ENCODE measurements around the gene HSPB8. TPM values are rescaled to one million over a fixed set of nuclear protein-coding genes. Genes with fewer than 3 reads are reported as not detected.

The HSPB8 gene
- total RNA-seq, 1 donor = not detected

GRCh38 chr12:119181202-119181601, 2.5 kb downstream of the HSPB8 start:
- no peaks in the 10 kb centered on the region for H3K4me1 ChIP-seq (ENCODE audit: insufficient read depth, low read length)
- no peak overlapping the region for H3K4me3 ChIP-seq (ENCODE audit: low read length)
- H3K9me3 ChIP-seq (ENCODE audit: low read depth, low read length) = no peaks in the 10 kb centered on the region
- H3K27me3 ChIP-seq (ENCODE audit: insufficient read depth, low read length) = no peaks in the 10 kb centered on the region

- Histone ChIP-seq H3K9me3 (ENCODE audit: low read depth, low read length) (no peaks in the 10 kb centered on the region), H3K4me1 (ENCODE audit: insufficient read depth, low read length) (no peaks in the 10 kb centered on the region), H3K4me3 (ENCODE audit: low read length) (no peak overlapping the region), H3K27me3 (ENCODE audit: insufficient read depth, low read length) (no peaks in the 10 kb centered on the region)
These were observed 3.2 kb downstream of the HSPB8 start for GRCh38 chr12:119181944-119182343.

DNA sequence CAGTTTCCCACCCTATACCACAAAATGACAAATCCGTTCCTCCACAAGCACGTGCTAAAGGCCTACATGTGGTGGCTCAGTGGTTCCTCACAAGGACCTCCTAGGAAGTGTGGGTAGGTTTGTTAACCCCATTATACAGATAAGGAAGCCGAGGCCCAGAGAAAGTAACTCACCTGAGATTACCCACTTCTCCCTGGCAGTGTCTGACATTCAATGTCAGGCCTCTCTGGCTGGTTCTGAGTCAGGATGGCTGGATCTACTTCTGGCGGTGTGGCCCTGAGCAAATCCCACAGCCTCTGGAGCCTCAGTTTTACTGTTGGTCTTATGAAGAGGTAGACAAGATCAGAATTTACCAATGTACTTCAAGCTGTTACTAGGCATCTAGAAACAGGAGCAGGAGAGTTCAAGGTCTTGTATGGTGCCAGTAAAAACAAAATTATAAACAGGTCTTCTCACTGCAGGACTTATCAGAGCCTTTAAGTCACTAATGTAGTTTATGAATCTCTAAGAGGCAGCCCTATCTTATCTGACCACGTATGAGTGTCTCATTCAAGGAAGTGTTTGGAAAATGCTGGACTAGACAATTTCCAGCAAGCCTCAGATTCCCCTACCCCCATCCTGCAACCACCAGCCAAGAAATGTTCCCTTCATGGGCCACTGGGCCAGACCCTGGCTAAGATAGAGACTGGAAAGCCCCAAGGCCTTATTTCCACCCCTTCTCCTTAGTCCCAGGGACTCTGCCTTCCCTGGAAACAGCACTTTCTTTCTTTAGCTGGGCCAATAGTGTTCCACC, 4.2 kb downstream of the HSPB8 start:
- no peaks in the 10 kb centered on the region for H3K27me3 ChIP-seq (ENCODE audit: insufficient read depth, low read length)
- H3K4me3 ChIP-seq (ENCODE audit: low read length) = no peak overlapping the region
- H3K4me1 ChIP-seq (ENCODE audit: insufficient read depth, low read length) = no peaks in the 10 kb centered on the region
- H3K9me3 ChIP-seq (ENCODE audit: low read depth, low read length) = no peaks in the 10 kb centered on the region

- Histone ChIP-seq H3K9me3 (ENCODE audit: low read depth, low read length) (no peaks in the 10 kb centered on the region), H3K27me3 (ENCODE audit: insufficient read depth, low read length) (no peaks in the 10 kb centered on the region), H3K4me3 (ENCODE audit: low read length) (no peak overlapping the region), H3K4me1 (ENCODE audit: insufficient read depth, low read length) (no peaks in the 10 kb centered on the region)
These were observed 5.4 kb downstream of the HSPB8 start for GRCh38 chr12:119183942-119184695.

DNA sequence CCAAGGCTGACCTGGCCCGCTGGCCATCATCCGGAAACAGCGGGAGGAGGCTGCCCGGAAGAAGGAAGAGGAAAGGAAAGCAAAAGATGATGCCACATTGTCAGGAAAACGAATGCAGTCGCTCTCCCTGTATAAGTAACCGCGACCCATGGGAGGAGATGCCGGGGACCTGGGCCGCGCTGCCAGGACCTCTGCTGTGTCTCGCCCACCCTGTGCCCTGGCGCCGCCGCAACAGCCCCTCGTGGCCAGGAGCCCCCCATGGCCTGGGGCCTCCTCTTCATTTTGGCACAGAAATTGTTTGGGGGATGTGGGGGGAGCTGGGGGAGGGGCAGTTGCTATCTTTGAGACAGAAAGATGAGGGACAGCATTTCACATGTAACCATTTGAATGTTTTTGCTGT, 16.5 kb downstream of the HSPB8 start:
- no peak overlapping the region for H3K4me3 ChIP-seq (ENCODE audit: low read length)
- no peaks in the 10 kb centered on the region for H3K9me3 ChIP-seq (ENCODE audit: low read depth, low read length)
- no peaks in the 10 kb centered on the region for H3K27me3 ChIP-seq (ENCODE audit: insufficient read depth, low read length)

DNA sequence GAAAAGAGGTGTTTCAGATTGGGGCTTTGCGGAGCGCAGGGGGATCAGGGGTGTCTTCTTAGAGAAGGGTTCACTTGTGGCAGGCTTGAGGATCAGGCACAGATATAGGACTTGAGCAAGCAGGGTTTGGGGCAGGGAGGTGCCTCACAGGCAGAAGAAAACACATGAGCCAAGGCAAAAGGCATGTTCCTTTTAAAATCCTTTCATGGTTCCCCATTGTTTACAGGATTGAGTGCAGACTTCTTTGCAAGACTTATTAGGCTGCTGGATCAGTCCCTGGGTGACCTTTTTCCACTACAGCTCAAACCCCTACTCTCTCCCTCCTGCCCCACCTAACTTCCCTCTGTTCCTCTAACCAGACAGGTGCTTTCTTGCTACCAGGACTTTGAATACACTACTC, 19.7 kb downstream of the HSPB8 start:
- no peaks in the 10 kb centered on the region for H3K27me3 ChIP-seq (ENCODE audit: insufficient read depth, low read length)
- no peaks in the 10 kb centered on the region for H3K9me3 ChIP-seq (ENCODE audit: low read depth, low read length)
- H3K4me1 ChIP-seq (ENCODE audit: insufficient read depth, low read length) = no peaks in the 10 kb centered on the region
- H3K4me3 ChIP-seq (ENCODE audit: low read length) = no peak overlapping the region

More for the DNA sequence above, 16.5 kb downstream of the HSPB8 start:
- no peaks in the 10 kb centered on the region for H3K4me1 ChIP-seq (ENCODE audit: insufficient read depth, low read length)

- Histone ChIP-seq H3K9me3 (ENCODE audit: low read depth, low read length) (no peaks in the 10 kb centered on the region), H3K27me3 (ENCODE audit: insufficient read depth, low read length) (no peaks in the 10 kb centered on the region), H3K4me1 (ENCODE audit: insufficient read depth, low read length) (no peaks in the 10 kb centered on the region), H3K4me3 (ENCODE audit: low read length) (no peak overlapping the region)
These were observed 21.9 kb downstream of the HSPB8 start for GRCh38 chr12:119200601-119201000.

DNA sequence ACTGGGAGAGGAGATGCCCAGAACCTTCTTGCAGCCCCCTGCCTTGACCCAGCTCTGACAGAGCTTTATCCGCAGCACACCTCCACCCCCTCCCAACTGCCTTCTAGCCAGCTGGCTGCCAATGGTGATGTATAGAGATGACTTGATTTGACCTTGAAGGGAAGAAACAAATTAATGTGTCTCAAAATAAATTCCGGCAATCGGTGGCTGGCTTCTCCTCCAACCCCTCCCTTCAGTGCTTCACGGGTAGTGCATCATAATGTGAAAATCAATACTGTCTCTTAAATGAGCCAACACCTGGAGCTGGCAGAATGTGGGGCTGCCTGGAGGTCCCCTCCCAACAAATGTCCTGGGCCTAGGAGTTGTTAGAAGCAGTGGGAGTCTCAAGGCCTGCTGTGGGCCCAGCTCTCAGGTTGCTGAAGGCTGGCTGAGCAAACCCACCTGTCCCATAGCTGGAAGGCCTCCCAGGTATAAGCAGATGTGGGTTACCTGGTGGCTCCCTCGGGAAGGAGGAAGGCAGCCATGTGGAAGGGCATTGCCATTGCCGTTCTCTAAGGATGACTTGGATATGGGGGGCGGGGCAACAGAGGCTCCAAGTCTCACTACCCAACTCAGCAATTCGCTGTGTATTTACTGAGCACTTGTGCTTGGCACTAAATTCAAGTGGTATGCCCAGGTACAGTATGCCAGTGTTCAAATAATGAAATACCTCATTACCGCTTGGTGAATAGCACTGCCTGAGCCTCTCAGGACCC, 23.2 kb downstream of the HSPB8 start:
- Histone ChIP-seq H3K4me1 (ENCODE audit: insufficient read depth, low read length) (no peaks in the 10 kb centered on the region), H3K4me3 (ENCODE audit: low read length) (no peak overlapping the region), H3K9me3 (ENCODE audit: low read depth, low read length) (no peaks in the 10 kb centered on the region), H3K27me3 (ENCODE audit: insufficient read depth, low read length) (no peaks in the 10 kb centered on the region)

GRCh38 chr12:119202544-119202943, 23.8 kb downstream of the HSPB8 start:
- H3K4me3 ChIP-seq (ENCODE audit: low read length) = no peak overlapping the region
- no peaks in the 10 kb centered on the region for H3K4me1 ChIP-seq (ENCODE audit: insufficient read depth, low read length)
- H3K9me3 ChIP-seq (ENCODE audit: low read depth, low read length) = no peaks in the 10 kb centered on the region
- no peaks in the 10 kb centered on the region for H3K27me3 ChIP-seq (ENCODE audit: insufficient read depth, low read length)

DNA sequence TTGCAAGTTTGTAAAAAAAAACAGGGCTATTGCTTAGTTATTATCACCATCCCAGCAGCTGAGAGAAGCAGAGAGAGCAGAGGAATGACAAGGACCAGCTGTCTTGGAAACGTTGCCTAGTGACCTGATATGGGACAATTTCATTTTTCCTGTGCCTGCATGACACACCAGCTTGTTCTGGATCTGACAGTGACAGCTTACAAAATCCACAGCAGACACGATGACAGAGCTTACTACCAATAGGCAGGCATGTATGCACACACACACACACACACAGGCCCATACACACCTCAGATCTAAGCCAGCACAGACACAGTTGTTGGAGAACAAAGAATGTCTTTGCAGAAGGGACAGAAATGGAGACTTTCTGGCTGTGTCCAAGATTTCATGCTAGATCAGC, 25.4 kb downstream of the HSPB8 start:
- no peaks in the 10 kb centered on the region for H3K9me3 ChIP-seq (ENCODE audit: low read depth, low read length)
- no peak overlapping the region for H3K4me3 ChIP-seq (ENCODE audit: low read length)
- H3K27me3 ChIP-seq (ENCODE audit: insufficient read depth, low read length) = no peaks in the 10 kb centered on the region

DNA sequence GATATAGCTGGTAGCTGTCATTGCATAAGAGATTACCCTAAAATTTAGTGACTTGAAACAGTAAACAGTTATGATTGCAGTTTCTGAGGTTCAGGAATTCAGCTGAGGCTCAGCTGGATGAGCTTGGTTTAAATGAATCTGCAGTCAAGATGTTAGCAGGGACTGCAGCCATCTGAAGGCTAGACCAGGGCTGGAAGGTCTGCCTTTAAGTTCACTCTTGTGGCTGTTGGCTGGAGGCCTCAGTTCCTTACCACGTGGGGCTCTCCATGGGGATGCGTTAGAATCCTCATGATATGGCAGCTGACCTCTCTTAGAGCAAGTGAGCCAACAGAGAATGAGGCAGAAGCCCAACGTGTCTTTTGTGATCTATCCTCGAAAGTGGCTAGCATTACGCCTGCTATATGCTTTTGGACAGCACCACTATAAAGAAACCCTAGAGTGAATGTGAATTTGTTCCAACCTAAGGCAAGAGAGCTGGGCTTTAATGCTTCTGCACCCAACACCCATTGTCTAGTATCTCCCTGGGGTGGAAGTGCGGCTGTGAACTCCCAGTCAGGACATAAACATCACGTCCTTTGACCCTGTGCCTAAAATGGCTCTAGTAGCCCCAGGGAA, 26.0 kb downstream of the HSPB8 start:
- no peaks in the 10 kb centered on the region for H3K27me3 ChIP-seq (ENCODE audit: insufficient read depth, low read length)
- H3K9me3 ChIP-seq (ENCODE audit: low read depth, low read length) = no peaks in the 10 kb centered on the region
- H3K4me1 ChIP-seq (ENCODE audit: insufficient read depth, low read length) = no peaks in the 10 kb centered on the region
- H3K4me3 ChIP-seq (ENCODE audit: low read length) = no peak overlapping the region

More for the DNA sequence above, 25.4 kb downstream of the HSPB8 start:
- no peaks in the 10 kb centered on the region for H3K4me1 ChIP-seq (ENCODE audit: insufficient read depth, low read length)

- Histone ChIP-seq H3K9me3 (ENCODE audit: low read depth, low read length) (no peaks in the 10 kb centered on the region), H3K27me3 (ENCODE audit: insufficient read depth, low read length) (no peaks in the 10 kb centered on the region), H3K4me1 (ENCODE audit: insufficient read depth, low read length) (no peaks in the 10 kb centered on the region), H3K4me3 (ENCODE audit: low read length) (no peak overlapping the region)
These were observed 27.8 kb downstream of the HSPB8 start for GRCh38 chr12:119206348-119207062.

DNA sequence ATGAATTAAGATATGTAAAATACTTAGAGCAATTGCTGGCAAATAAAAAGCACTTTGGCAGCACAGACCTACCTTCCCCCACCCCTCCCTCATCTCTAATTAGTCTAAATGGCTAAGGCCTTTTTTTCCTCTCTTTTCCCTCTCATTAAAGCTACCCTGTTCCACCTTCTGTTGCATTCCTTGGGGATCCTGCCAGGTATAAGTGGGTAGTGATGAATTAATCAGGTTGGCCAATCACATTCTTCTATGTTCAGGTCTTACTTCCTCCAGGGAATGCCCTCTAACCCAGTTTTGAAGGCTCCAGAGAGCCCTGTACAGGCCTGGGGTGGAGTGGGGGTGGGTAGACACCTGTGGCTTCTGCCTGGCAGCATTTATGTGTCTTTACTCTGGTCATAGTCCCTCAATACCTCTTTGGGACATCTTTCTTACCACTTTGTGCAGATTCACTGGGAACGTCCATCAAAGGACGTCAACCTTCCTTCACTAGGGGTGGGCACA, 28.4 kb downstream of the HSPB8 start:
- H3K9me3 ChIP-seq (ENCODE audit: low read depth, low read length) = no peaks in the 10 kb centered on the region
- no peaks in the 10 kb centered on the region for H3K27me3 ChIP-seq (ENCODE audit: insufficient read depth, low read length)
- no peaks in the 10 kb centered on the region for H3K4me1 ChIP-seq (ENCODE audit: insufficient read depth, low read length)

GRCh38 chr12:119208626-119209061, 29.9 kb downstream of the HSPB8 start:
- H3K9me3 ChIP-seq (ENCODE audit: low read depth, low read length) = no peaks in the 10 kb centered on the region
- H3K4me1 ChIP-seq (ENCODE audit: insufficient read depth, low read length) = no peaks in the 10 kb centered on the region
- H3K4me3 ChIP-seq (ENCODE audit: low read length) = no peak overlapping the region
- H3K27me3 ChIP-seq (ENCODE audit: insufficient read depth, low read length) = no peaks in the 10 kb centered on the region

More for the DNA sequence above, 28.4 kb downstream of the HSPB8 start:
- H3K4me3 ChIP-seq (ENCODE audit: low read length) = no peak overlapping the region

Measured in mononuclear cell (primary cell).